Small intestine (tissue), 7 donors: Measurements from ENCODE around the gene ADD2. TPM values are rescaled to one million over a fixed set of nuclear protein-coding genes. Genes with fewer than 3 reads are reported as not detected.

Experiments used
- DNase-seq, 2 donors: peaks; one replicate each; pipeline versions ENCODE4 v3.0.0 to v3.0.0-alpha.2; 2013
- FAIRE-seq: peaks from 2 replicates; lab custom pipeline; 2012; peaks lifted over from hg19 to GRCh38; lab: Jason Lieb, UNC
- H3K27ac ChIP-seq, 3 donors: one replicate each; pipeline ENCODE4 v1.5.1; 2013; ENCODE audit warnings: low read length in 2 of 3, mild to moderate bottlenecking in 2 of 3, control low read depth in 1 of 3, inconsistent platforms in 1 of 3, low read depth in 1 of 3, moderate library complexity in 1 of 3
- H3K27me3 ChIP-seq, 3 donors: one replicate each; pipeline ENCODE4 v1.6.1; 2013; ENCODE audit warnings: low read length in 3 of 3, inconsistent platforms in 1 of 3; ENCODE audit not compliant: control insufficient read depth in 3 of 3, insufficient read depth in 3 of 3
- H3K36me3 ChIP-seq, 3 donors: one replicate each; pipeline ENCODE4 v1.6.1; 2013; ENCODE audit warnings: low read length in 3 of 3, inconsistent platforms in 1 of 3, low read depth in 1 of 3, mild to moderate bottlenecking in 1 of 3, moderate library complexity in 1 of 3; ENCODE audit not compliant: control insufficient read depth in 3 of 3, insufficient read depth in 2 of 3
- H3K4me1 ChIP-seq, 3 donors: one replicate each; pipeline ENCODE4 v1.6.1; 2013; ENCODE audit warnings: low read length in 2 of 3, inconsistent platforms in 1 of 3, low read depth in 1 of 3, mild to moderate bottlenecking in 1 of 3, moderate library complexity in 1 of 3; ENCODE audit not compliant: control insufficient read depth in 3 of 3, insufficient read depth in 2 of 3
- H3K4me3 ChIP-seq, 3 donors: one replicate each; pipeline ENCODE4 v1.5.1; 2013; ENCODE audit warnings: low read length in 3 of 3, control low read depth in 1 of 3, inconsistent platforms in 1 of 3, low read depth in 1 of 3, mild to moderate bottlenecking in 1 of 3, moderate library complexity in 1 of 3
- H3K9me3 ChIP-seq, 2 donors: one replicate each; pipeline ENCODE4 v1.6.1; 2013; ENCODE audit warnings: low read depth in 1 of 2, low read length in 1 of 2; ENCODE audit not compliant: control insufficient read depth in 2 of 2, insufficient read depth in 1 of 2
- WGBS, 3 donors: extraction: QIAGEN DNeasy Blood & Tissue Kit; methylation state at CpG; one replicate each; pipeline ENCODE4 v1.1.7; 2013; 5-methylcytosine and 5-hydroxymethylcytosine counted together
- polyA plus RNA-seq, 4 donors: library from polyadenylated mRNA; stranded (reverse) in 3 of 4; unstranded in 1 of 4; fragments of 200-250 nt in 3 of 4; fragments of 120-200 nt in 1 of 4; gene quantifications; one replicate each; pipeline versions ENCODE4 v1.2.1 to v1.2.3, GENCODE V29; 2013
- donor health status: healthy with polysubstance abuse.
- donor health status: control.
- donor health status: control.
- donor health status: Bipolar disorder and iron deficiency.
- donor health status: healthy.

Gene ADD2
- polyA plus RNA-seq, 4 donors = under 0.01 to 1.7 (median 0.25) TPM; not detected in 1

DNA sequence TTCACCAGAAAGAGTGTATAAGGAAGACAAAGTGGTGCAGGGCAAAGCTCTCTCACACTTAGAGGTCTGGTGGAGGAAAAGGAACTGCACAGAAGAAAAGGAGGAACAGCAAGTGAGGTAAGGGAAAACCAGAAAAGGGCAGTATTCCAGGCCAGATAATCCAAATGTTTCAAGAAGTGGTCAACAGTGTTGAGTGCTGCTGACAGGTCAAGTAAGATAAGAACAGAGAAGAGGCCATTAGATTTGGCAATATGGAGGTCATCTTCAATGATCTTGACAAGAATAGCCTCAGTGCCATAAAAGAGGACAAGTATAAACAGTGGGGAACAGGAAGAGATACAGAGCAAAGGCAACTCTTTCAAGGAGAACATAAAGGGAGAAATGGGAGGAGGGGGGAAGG is 15.0 kb downstream of the ADD2 start:
- Histone ChIP-seq H3K27me3 (peaks cover 0 to 25% (median 9%) of the 10 kb centered on the region in 3 donors), H3K36me3 (no peaks in the 10 kb centered on the region), H3K9me3 (no peaks in the 10 kb centered on the region), H3K4me1 (no peaks in the 10 kb centered on the region), H3K4me3 (no peak overlapping the region), H3K27ac (no peak overlapping the region)
- DNase-seq (no peak), FAIRE-seq (no peak)

DNA sequence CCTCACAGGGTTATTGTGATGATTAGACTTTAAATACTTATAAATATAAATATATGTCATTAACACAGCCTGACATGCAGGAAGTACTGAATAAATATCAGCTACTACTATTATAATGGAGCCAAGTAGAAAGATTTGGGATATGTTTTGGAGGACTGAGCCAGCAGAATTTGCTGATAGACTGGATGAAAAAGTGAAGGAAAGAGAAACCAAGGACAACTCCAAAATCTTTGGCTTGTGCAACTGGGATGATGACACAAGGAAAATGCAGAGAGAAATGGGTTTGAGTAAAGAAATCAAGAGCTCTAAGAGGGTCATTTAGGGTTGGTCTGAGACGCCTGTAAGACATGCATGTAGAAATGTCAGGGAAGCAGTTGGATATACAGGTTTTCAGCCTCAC is 15.6 kb downstream of the ADD2 start:
- no peaks in the 10 kb centered on the region for H3K9me3 ChIP-seq
- H3K36me3 ChIP-seq = no peaks in the 10 kb centered on the region
- FAIRE-seq = no peak
- 64 to 70% (median 69%) methylated on average over 1 of the region's 1 CpG for WGBS, 3 donors
- DNase-seq = no peak
- H3K27ac ChIP-seq = no peak overlapping the region
- no peak overlapping the region for H3K4me3 ChIP-seq
- no peaks in the 10 kb centered on the region for H3K4me1 ChIP-seq
- peaks cover 0 to 25% (median 9%) of the 10 kb centered on the region in 3 donors for H3K27me3 ChIP-seq

DNA sequence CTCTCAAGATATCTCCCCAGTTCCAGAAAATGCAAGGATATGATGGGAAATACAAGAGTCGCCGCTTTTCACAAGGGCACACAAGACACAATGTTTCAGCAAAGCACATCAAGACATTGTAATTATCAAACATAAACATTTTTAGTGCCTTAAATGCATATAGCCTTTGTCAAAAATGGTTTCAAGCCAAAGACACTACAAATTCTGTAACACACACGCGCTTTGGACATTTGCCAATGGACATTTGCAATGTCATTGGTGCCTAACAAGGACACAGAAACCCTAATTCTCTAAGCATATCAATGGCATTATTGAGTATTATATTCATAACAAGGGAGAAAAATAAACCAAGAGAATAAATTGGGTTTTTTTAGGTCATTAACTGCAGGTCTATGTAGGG is 16.1 kb downstream of the ADD2 start:
- 69 to 82% (median 76%) methylated on average over 4 of the region's 4 CpGs for WGBS, 3 donors
- FAIRE-seq = no peak

DNA sequence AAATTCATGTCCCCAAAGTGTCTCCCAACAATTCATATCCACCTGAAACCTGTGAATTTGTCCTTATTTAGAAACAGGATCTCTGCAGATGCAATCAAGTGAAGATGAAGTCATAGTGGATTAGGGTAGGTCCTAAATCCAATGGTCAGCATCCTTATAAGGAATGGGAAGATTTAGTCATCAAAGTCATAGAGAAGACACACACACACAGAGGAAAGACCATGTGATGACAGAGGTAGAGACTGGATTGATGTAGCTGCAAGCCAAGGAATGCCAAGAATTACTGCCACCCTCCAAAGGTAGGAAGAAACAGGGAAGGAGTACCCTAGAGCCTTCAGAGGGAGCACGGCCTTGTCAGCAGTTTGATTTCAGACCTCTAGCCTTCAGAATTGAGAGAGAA is 17.7 kb downstream of the ADD2 start:
- DNase-seq (no peak), FAIRE-seq (no peak)
- no peak overlapping the region for H3K4me3 ChIP-seq
- no peak overlapping the region for H3K27ac ChIP-seq
- no peaks in the 10 kb centered on the region for H3K9me3 ChIP-seq
- no peaks in the 10 kb centered on the region for H3K4me1 ChIP-seq
- H3K27me3 ChIP-seq = peaks cover 0 to 24% (median 6%) of the 10 kb centered on the region in 3 donors
- no peaks in the 10 kb centered on the region for H3K36me3 ChIP-seq
- 58 to 76% (median 58%) methylated on average over 1 of the region's 1 CpG for WGBS, 3 donors

More for the DNA sequence above, 16.1 kb downstream of the ADD2 start:
- Histone ChIP-seq H3K9me3 (no peaks in the 10 kb centered on the region), H3K4me1 (no peaks in the 10 kb centered on the region), H3K27me3 (peaks cover 0 to 25% (median 9%) of the 10 kb centered on the region in 3 donors), H3K27ac (no peak overlapping the region), H3K36me3 (no peaks in the 10 kb centered on the region), H3K4me3 (no peak overlapping the region)
- DNase-seq = no peak

DNA sequence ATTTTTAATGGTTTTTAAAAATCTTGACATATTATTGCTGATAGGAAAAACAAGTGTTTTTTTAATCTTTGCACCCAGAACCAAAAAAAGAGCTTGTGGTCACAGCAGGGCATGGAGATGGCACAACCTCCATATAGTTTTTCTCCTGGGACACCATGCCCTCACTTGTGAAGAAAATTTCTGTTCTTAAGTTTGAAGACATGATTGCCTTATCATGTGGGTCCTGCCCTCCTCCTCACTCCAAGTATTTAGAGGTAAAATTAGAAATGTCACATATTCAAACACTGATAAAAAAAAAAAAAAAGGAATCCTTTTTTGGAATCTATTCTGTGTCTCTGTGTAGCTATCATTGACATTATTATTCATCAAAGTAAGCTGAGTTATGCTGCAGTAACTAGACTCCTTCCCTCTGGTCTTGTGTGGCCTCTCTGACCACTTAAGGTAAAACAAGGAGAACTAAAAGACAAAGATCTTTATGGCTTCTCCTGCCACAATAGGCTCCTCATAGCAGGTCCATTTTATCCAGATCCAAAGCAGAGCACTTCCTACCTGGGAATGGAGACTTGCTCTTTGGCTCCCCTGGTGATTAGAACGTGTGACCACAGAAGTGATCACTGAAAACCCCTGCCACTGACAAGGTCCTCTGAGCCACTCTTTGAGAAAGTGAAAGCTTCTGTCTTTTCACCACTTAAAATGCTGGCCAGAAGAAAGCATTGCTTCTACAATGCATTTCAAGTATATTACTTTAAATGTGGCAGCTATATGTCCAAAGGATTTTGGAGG is 19.8 kb downstream of the ADD2 start:
- no peak for FAIRE-seq
- no peak overlapping the region for H3K27ac ChIP-seq
- 4 to 27% (median 21%) methylated on average over 1 of the region's 1 CpG for WGBS, 3 donors

DNA sequence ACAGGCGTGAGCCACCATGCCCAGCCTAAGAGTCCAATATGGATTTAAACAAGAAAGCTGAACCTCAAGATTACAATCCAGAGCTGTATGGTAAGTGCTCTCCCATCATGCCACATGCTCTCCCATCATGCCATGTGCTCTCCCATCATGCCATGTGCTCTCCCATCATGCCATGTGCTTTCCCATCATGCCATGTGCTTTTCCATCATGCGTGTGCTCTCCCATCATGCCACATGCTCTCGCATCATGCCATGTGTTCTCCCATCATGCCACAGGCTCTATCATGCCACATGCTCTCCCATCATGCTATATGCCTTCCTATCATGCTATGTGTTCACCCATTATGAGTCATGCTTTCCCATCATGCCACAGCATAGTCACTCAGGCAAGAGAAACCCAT is 20.7 kb downstream of the ADD2 start:
- Histone ChIP-seq H3K27me3 (peaks cover 0 to 8% (median 0%) of the 10 kb centered on the region in 3 donors), H3K36me3 (no peaks in the 10 kb centered on the region), H3K9me3 (no peaks in the 10 kb centered on the region), H3K27ac (no peak overlapping the region), H3K4me1 (no peaks in the 10 kb centered on the region), H3K4me3 (no peak overlapping the region)
- DNase-seq = no peak
- no peak for FAIRE-seq
- 94 to 97% (median 97%) methylated on average over 3 of the region's 3 CpGs for WGBS, 3 donors

More for the DNA sequence above, 19.8 kb downstream of the ADD2 start:
- Histone ChIP-seq H3K9me3 (no peaks in the 10 kb centered on the region), H3K36me3 (no peaks in the 10 kb centered on the region), H3K4me3 (no peak overlapping the region), H3K27me3 (peaks cover 0 to 13% (median 0%) of the 10 kb centered on the region in 3 donors), H3K4me1 (no peaks in the 10 kb centered on the region)
- DNase-seq = no peak

DNA sequence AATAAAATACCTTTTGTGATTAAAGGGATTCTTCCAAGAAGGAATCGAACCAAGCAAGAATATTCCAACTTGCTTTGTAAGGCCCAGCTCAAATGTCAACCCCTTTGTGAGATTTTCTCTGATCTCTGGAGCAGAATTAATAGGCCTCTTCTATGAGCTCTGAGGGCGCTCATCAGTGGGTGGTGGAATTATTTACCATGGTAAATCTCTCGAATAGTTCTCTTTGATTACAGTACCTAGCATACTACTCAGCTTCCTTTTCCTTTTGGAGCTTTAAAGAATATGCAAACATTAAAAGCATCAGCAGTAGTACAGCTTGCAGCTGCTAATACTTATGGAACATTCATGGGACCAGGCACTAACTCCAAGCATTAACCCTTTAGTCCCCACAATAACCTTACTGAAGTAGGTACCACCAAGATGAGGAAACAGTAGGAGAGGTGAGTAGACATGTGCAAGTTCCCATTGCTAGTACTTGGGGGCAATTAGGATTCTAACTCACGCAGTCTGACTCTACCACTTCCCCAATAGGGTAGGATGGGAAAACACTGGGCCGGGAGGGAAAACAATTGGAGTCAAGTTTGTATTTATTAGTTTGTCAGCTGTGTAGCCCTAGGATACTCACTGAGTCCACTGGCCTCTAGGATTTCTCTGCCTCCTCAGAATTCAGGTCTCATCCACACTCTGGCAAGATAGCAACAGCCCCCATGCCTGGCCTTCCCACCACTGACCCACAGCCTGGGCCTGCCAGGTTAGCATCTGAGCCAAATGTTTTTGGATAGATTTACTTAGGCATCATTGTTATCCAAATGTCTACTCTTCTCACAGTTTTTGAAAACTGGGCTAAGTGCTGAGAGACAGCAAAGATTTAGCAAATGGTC is 21.7 kb downstream of the ADD2 start:
- 53 to 65% (median 57%) methylated on average over 5 of the region's 5 CpGs for WGBS, 3 donors
- Histone ChIP-seq H3K27me3 (peaks cover 0 to 8% (median 0%) of the 10 kb centered on the region in 3 donors), H3K4me1 (no peaks in the 10 kb centered on the region), H3K9me3 (no peaks in the 10 kb centered on the region), H3K4me3 (no peak overlapping the region), H3K36me3 (no peaks in the 10 kb centered on the region), H3K27ac (no peak overlapping the region)
- no peak for DNase-seq
- no peak for FAIRE-seq

DNA sequence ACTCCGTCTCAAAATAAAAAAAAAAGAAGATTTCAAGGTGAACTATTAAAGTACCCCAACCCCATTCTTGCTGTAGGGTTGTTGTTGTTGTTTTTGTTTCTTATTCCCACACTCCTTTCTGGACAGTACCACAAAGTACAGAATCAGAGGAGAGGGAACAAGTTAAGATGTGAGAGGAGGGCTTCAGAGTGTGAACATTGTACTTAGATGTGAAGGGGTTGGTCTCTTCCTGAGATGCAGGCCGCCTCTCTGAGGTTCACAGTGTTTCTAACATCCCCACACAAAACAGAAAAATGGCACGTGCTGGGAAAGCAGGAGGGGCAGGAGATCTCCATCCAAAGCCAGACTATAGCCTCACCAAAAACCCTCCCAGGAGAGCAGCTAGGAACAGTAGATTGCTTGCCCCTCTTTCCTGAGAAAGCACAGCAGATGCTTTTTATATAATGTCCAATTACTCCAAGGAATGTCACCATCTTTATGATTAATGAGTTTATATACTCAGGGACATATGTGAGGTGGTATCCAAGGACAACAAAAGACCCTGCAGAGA is 22.6 kb downstream of the ADD2 start:
- FAIRE-seq = no peak
- WGBS, 3 donors = 65 to 77% (median 70%) methylated on average over 3 of the region's 3 CpGs
- no peaks in the 10 kb centered on the region for H3K9me3 ChIP-seq

More for the DNA sequence above, 22.6 kb downstream of the ADD2 start:
- Histone ChIP-seq H3K4me1 (no peaks in the 10 kb centered on the region), H3K4me3 (no peak overlapping the region), H3K27ac (no peak overlapping the region), H3K36me3 (no peaks in the 10 kb centered on the region), H3K27me3 (peaks cover 0 to 8% (median 0%) of the 10 kb centered on the region in 3 donors)
- no peak for DNase-seq
